H9 (cell line): ENCODE results near the gene CTR9. TPM values are rescaled to one million over a fixed set of nuclear protein-coding genes. Genes with fewer than 3 reads are reported as not detected.

ENCODE experiments used
- DNase-seq: peaks from one replicate; pipeline ENCODE4 v3.0.0-alpha.2; 2017
- H2AFZ ChIP-seq: one replicate; pipeline ENCODE4 v1.6.1; 2013; ENCODE audit warnings: mild to moderate bottlenecking, low read length, control low read depth, moderate library complexity
- H2AK5ac ChIP-seq: 2 replicates; pipeline ENCODE4 v1.6.1; 2013; ENCODE audit warnings: low read length, control low read depth, mixed read lengths; ENCODE audit not compliant: insufficient read length
- H2BK120ac ChIP-seq: one replicate; pipeline ENCODE4 v1.6.1; 2013; ENCODE audit warnings: low read depth, mild to moderate bottlenecking, low read length, control low read depth, inconsistent platforms; ENCODE audit not compliant: poor library complexity, severe bottlenecking
- H2BK12ac ChIP-seq: 2 replicates; pipeline ENCODE4 v1.6.1; 2013; ENCODE audit warnings: low read length, control low read depth, mixed read lengths, low read depth; ENCODE audit not compliant: insufficient read length
- H2BK15ac ChIP-seq: 2 replicates; pipeline ENCODE4 v1.6.1; 2013; ENCODE audit warnings: low read depth, low read length, control low read depth
- H2BK20ac ChIP-seq: one replicate; pipeline ENCODE4 v1.6.1; 2013; ENCODE audit warnings: low read depth, mild to moderate bottlenecking, low read length, control low read depth, inconsistent platforms; ENCODE audit not compliant: poor library complexity, severe bottlenecking
- H2BK5ac ChIP-seq: 2 replicates; pipeline ENCODE4 v1.6.1; 2013; ENCODE audit warnings: low read length, control low read depth, mixed read lengths; ENCODE audit not compliant: insufficient read length
- H3K14ac ChIP-seq: 2 replicates; pipeline ENCODE4 v1.6.1; 2013; ENCODE audit warnings: low read length, control low read depth; ENCODE audit not compliant: insufficient read depth
- H3K18ac ChIP-seq: 2 replicates; pipeline ENCODE4 v1.6.1; 2013; ENCODE audit warnings: low read depth, mild to moderate bottlenecking, mixed read lengths, low read length, control low read depth; ENCODE audit not compliant: insufficient read length
- H3K23ac ChIP-seq: 2 replicates; pipeline ENCODE4 v1.6.1; 2013; ENCODE audit warnings: low read length, control low read depth, mixed read lengths, low read depth; ENCODE audit not compliant: insufficient read length
- H3K23me2 ChIP-seq: 2 replicates; pipeline ENCODE4 v1.6.1; 2013; ENCODE audit warnings: low read depth, mild to moderate bottlenecking, mixed read lengths, low read length, control low read depth; ENCODE audit not compliant: insufficient read length, poor library complexity, severe bottlenecking
- H3K27ac ChIP-seq: 2 replicates; pipeline ENCODE4 v1.5.1; 2013; ENCODE audit warnings: low read length, control low read depth, mixed read lengths, low read depth; ENCODE audit not compliant: insufficient read length
- H3K27me3 ChIP-seq: 2 replicates; pipeline ENCODE4 v1.6.1; 2013; ENCODE audit warnings: low read length, control low read depth, inconsistent platforms; ENCODE audit not compliant: insufficient read depth
- H3K4ac ChIP-seq: 2 replicates; pipeline ENCODE4 v1.6.1; 2013; ENCODE audit warnings: low read depth, mild to moderate bottlenecking, control low read depth, inconsistent platforms, low read length, moderate library complexity
- H3K4me1 ChIP-seq: 2 replicates; pipeline ENCODE4 v1.6.1; 2013; ENCODE audit warnings: low read length, control low read depth, inconsistent platforms; ENCODE audit not compliant: insufficient read depth
- H3K4me2 ChIP-seq: 2 replicates; pipeline ENCODE4 v1.6.1; 2013; ENCODE audit warnings: low read length, control low read depth, mixed read lengths; ENCODE audit not compliant: insufficient read length, insufficient read depth
- H3K56ac ChIP-seq: 2 replicates; pipeline ENCODE4 v1.6.1; 2013; ENCODE audit warnings: low read depth, mild to moderate bottlenecking, mixed read lengths, low read length, control low read depth; ENCODE audit not compliant: insufficient read length
- H3K79me1 ChIP-seq: 2 replicates; pipeline ENCODE4 v1.6.1; 2013; ENCODE audit warnings: low read depth, mild to moderate bottlenecking, moderate library complexity, low read length, control low read depth, inconsistent platforms; ENCODE audit not compliant: insufficient read depth, poor library complexity, severe bottlenecking
- H3K79me2 ChIP-seq: 2 replicates; pipeline ENCODE4 v1.6.1; 2013; ENCODE audit warnings: low read length, control low read depth, inconsistent platforms; ENCODE audit not compliant: insufficient read depth
- H3K9ac ChIP-seq: 2 replicates; pipeline ENCODE4 v1.6.1; 2013; ENCODE audit warnings: low read length, control low read depth, mixed read lengths; ENCODE audit not compliant: insufficient read length; ENCODE audit errors: extremely low read depth
- H3K9me3 ChIP-seq: one replicate; pipeline ENCODE4 v1.6.1; 2013; ENCODE audit warnings: low read depth, low read length, inconsistent platforms; ENCODE audit not compliant: control insufficient read depth
- H3T11ph ChIP-seq: one replicate; pipeline ENCODE4 v1.6.1; 2013; ENCODE audit warnings: mild to moderate bottlenecking, low read length, control low read depth, inconsistent platforms
- H4K20me1 ChIP-seq: one replicate; pipeline ENCODE4 v1.6.1; 2013; ENCODE audit not compliant: control insufficient read depth, insufficient read length, insufficient read depth
- H4K5ac ChIP-seq: 2 replicates; pipeline ENCODE4 v1.6.1; 2013; ENCODE audit warnings: low read depth, mild to moderate bottlenecking, mixed read lengths, low read length, control low read depth; ENCODE audit not compliant: insufficient read length
- H4K8ac ChIP-seq: replicated peaks from 2 replicates; pipeline ENCODE4 v1.6.1; 2013; ENCODE audit warnings: low read length, control low read depth, mixed read lengths, low read depth; ENCODE audit not compliant: insufficient read length
- H4K91ac ChIP-seq: 2 replicates; pipeline ENCODE4 v1.6.1; 2013; ENCODE audit warnings: low read depth, mild to moderate bottlenecking, moderate library complexity, mixed read lengths, low read length, control low read depth; ENCODE audit not compliant: insufficient read length
- H3K27ac Mint-ChIP-seq, 3 experiments: 2 replicates in 2 of 3; 3 replicates in 1 of 3; pipeline ENCODE4 v1.8.0; 2020 to 2021; ENCODE audit warnings: mixed read lengths in 3 of 3, mild to moderate bottlenecking in 1 of 3, moderate library complexity in 1 of 3
- H3K27me3 Mint-ChIP-seq: 2 replicates; pipeline ENCODE4 v1.8.0; 2021; ENCODE audit warnings: low read depth, mild to moderate bottlenecking, moderate library complexity, mixed read lengths
- H3K36me3 Mint-ChIP-seq, 3 experiments: 2 replicates in 2 of 3; 3 replicates in 1 of 3; pipeline ENCODE4 v1.8.0; 2020 to 2021; ENCODE audit warnings: low read depth in 3 of 3, mixed read lengths in 3 of 3; ENCODE audit not compliant: insufficient read depth in 1 of 3
- H3K4me1 Mint-ChIP-seq, 2 experiments: 2 replicates each; pipeline ENCODE4 v1.8.0; 2020; ENCODE audit warnings: mixed read lengths in 2 of 2
- H3K4me3 Mint-ChIP-seq, 2 experiments: 2 replicates in 1 of 2; 3 replicates in 1 of 2; pipeline ENCODE4 v1.8.0; 2020 to 2021; ENCODE audit warnings: mild to moderate bottlenecking in 2 of 2, mixed read lengths in 2 of 2, moderate library complexity in 1 of 2
- H3K9me3 Mint-ChIP-seq, 2 experiments: 2 replicates in 1 of 2; 3 replicates in 1 of 2; pipeline ENCODE4 v1.8.0; 2020; ENCODE audit warnings: mild to moderate bottlenecking in 2 of 2, mixed read lengths in 2 of 2, moderate library complexity in 1 of 2
- CTCF ChIP-seq: fragments of 200-600 bp; sonication (generic); conservative IDR thresholded peaks from 3 replicates; pipeline ENCODE4 v1.8.0; 2021; ENCODE audit warnings: antibody characterized with exemption, mild to moderate bottlenecking
- total RNA-seq: library from RNA; stranded (reverse); gene quantifications from 2 replicates; pipeline ENCODE4 v1.2.1, GENCODE V29; 2021

The CTR9 gene
- total RNA-seq, 1 experiment from 2014 or later: 37.5 TPM

GRCh38 chr11:10725907-10726253 lies 25.2 kb upstream of the CTR9 start:
- TF ChIP-seq CTCF: no peak
- Histone ChIP-seq H2AFZ (no peak overlapping the region), H4K5ac (no peak overlapping the region), H2BK20ac (no peak overlapping the region), H2BK12ac (no peak overlapping the region), H3K9me3 (no peaks in the 10 kb centered on the region), H3K4ac (no peak overlapping the region), H3T11ph (no peak overlapping the region), H3K23ac (no peak overlapping the region), H3K4me1 (no peaks in the 10 kb centered on the region; the same call in 1 of the 2 replicates), H3K23me2 (peaks cover 4% of the 10 kb centered on the region), H2BK120ac (no peak overlapping the region), H3K14ac (no peak overlapping the region), H3K79me2 (no peaks in the 10 kb centered on the region), H3K18ac (no peak overlapping the region), H3K4me2 (no peak overlapping the region), H3K9ac (no peak overlapping the region), H4K20me1 (no peaks in the 10 kb centered on the region), H4K91ac (no peak overlapping the region), H2AK5ac (no peak overlapping the region), H3K27me3 (no peaks in the 10 kb centered on the region), H2BK5ac (no peak overlapping the region), H3K27ac (no peak overlapping the region), H3K79me1 (no peaks in the 10 kb centered on the region), H2BK15ac (no peak overlapping the region), H4K8ac (no peak overlapping the region), H3K56ac (no peak overlapping the region)
- H3K4me1 Mint-ChIP-seq: peaks cover 6 to 9% of the 10 kb centered on the region in 2 experiments
- peaks cover 7% of the 10 kb centered on the region for H3K27me3 Mint-ChIP-seq
- DNase-seq: no peak
- H3K27ac Mint-ChIP-seq: peak overlapping the region in 1 of 3 experiments; percentile 30; a peak in 1 of 7 replicates
- H3K4me3 Mint-ChIP-seq: no peak overlapping the region
- no peaks in the 10 kb centered on the region for H3K9me3 Mint-ChIP-seq
- H3K36me3 Mint-ChIP-seq: no peaks in the 10 kb centered on the region; a peak in 1 of 7 replicates
